SU-DHL-6 (cell line): ENCODE measurements around the gene UQCC2.

ENCODE experiments used
- H2AFZ ChIP-seq: fragments of 200-600 bp; sonication (generic); 2 replicates; pipeline ENCODE4 v1.6.1; 2014; ENCODE audit warnings: low read depth, mild to moderate bottlenecking, moderate library complexity, mixed read lengths, antibody characterized with exemption, low read length; ENCODE audit not compliant: severe bottlenecking
- H3F3A ChIP-seq: fragments of 200-600 bp; shearing (Covaris generic); 2 replicates; pipeline ENCODE4 v1.6.0; 2016; ENCODE audit warnings: antibody characterized with exemption, mild to moderate bottlenecking; ENCODE audit not compliant: insufficient read depth
- H3K27ac ChIP-seq: fragments of 200-600 bp; sonication (generic); 2 replicates; pipeline ENCODE4 v1.5.1; 2016; ENCODE audit warnings: low read depth, mild to moderate bottlenecking, low read length, moderate library complexity, mixed read lengths
- H3K27me3 ChIP-seq: fragments of 200-600 bp; sonication (generic), shearing (Covaris generic); 2 replicates; pipeline ENCODE4 v1.6.0; 2014; ENCODE audit warnings: mild to moderate bottlenecking, low read length
- H3K36me3 ChIP-seq: fragments of 200-600 bp; sonication (generic); 2 replicates; pipeline ENCODE4 v1.6.1; 2014; ENCODE audit warnings: mild to moderate bottlenecking, low read length, mixed read lengths
- H3K4me2 ChIP-seq: fragments of 300-600, 200-600 bp; shearing (Covaris generic), sonication (generic); 2 replicates; pipeline ENCODE4 v1.6.0; 2014; ENCODE audit warnings: low read length, low read depth, mild to moderate bottlenecking; ENCODE audit not compliant: poor library complexity, severe bottlenecking
- H3K4me3 ChIP-seq: fragments of 200-600 bp; sonication (generic); 2 replicates; pipeline ENCODE4 v1.5.1; 2014; ENCODE audit warnings: antibody characterized with exemption, low read length, mild to moderate bottlenecking, mixed read lengths; ENCODE audit not compliant: insufficient read depth, poor library complexity, severe bottlenecking
- H3K79me2 ChIP-seq: fragments of 200-600 bp; sonication (generic); 2 replicates; pipeline ENCODE4 v1.6.1; 2014; ENCODE audit warnings: mild to moderate bottlenecking, low read length, moderate library complexity; ENCODE audit not compliant: insufficient read depth
- H3K9ac ChIP-seq: fragments of 200-600 bp; sonication (generic); 2 replicates; pipeline ENCODE4 v1.7.0; 2014; ENCODE audit warnings: mild to moderate bottlenecking, low read length
- H3K9me2 ChIP-seq: fragments of 200-600 bp; sonication (generic); replicated peaks from 2 replicates; pipeline ENCODE4 v1.6.1; 2014; ENCODE audit warnings: low read length; ENCODE audit not compliant: insufficient read depth
- H3K9me3 ChIP-seq: fragments of 200-600 bp; sonication (generic); 2 replicates; pipeline ENCODE4 v1.6.1; 2014; ENCODE audit warnings: low read length, mixed read lengths; ENCODE audit not compliant: insufficient read depth
- H4K20me1 ChIP-seq: fragments of 200-600 bp; sonication (generic); 2 replicates; pipeline ENCODE4 v1.6.1; 2014; ENCODE audit warnings: low read depth, mild to moderate bottlenecking, antibody characterized with exemption, low read length, moderate library complexity, mixed read lengths
- CTCF ChIP-seq: fragments of 200-600 bp; sonication (generic); IDR thresholded peaks from one replicate; pipeline ENCODE4 v1.5.1; 2017; ENCODE audit warnings: antibody characterized with exemption, mild to moderate bottlenecking, low read length, moderate library complexity; ENCODE audit not compliant: insufficient read depth, poor library complexity, severe bottlenecking
- EZH2phosphoT487 ChIP-seq: fragments of 200-600 bp; sonication (generic), shearing (Covaris generic); conservative IDR thresholded peaks from 2 replicates; pipeline ENCODE4 v1.6.1; 2018; ENCODE audit warnings: mild to moderate bottlenecking, antibody characterized with exemption, low read length, moderate library complexity, mixed read lengths

Gene UQCC2

GRCh38 chr6:33748841-33749240, 37.3 kb upstream of the UQCC2 start:
- H2AFZ ChIP-seq = no peak overlapping the region
- H3K4me3 ChIP-seq = no peak overlapping the region
- no peak overlapping the region for H3K27ac ChIP-seq
- no peaks in the 10 kb centered on the region for H3K36me3 ChIP-seq
- TF ChIP-seq CTCF (no peak), EZH2phosphoT487 (no peak)
- no peaks in the 10 kb centered on the region for H3F3A ChIP-seq
- H3K9me3 ChIP-seq = no peaks in the 10 kb centered on the region
- H3K4me2 ChIP-seq = no peak overlapping the region
- no peaks in the 10 kb centered on the region for H3K27me3 ChIP-seq
- no peaks in the 10 kb centered on the region for H3K9me2 ChIP-seq
- no peaks in the 10 kb centered on the region; the same call in 1 of the 2 replicates for H4K20me1 ChIP-seq
- no peaks in the 10 kb centered on the region for H3K79me2 ChIP-seq
- H3K9ac ChIP-seq = no peak overlapping the region

GRCh38 chr6:33747823-33748222, 36.3 kb upstream of the UQCC2 start:
- H3K9me2 ChIP-seq = no peaks in the 10 kb centered on the region
- no peaks in the 10 kb centered on the region for H3K9me3 ChIP-seq
- no peaks in the 10 kb centered on the region for H3K27me3 ChIP-seq
- H3K4me3 ChIP-seq = no peak overlapping the region
- H4K20me1 ChIP-seq = no peaks in the 10 kb centered on the region; the same call in 1 of the 2 replicates
- H3F3A ChIP-seq = no peaks in the 10 kb centered on the region
- TF ChIP-seq CTCF = no peak
- no peak overlapping the region for H3K4me2 ChIP-seq
- H3K27ac ChIP-seq = no peak overlapping the region
- no peak overlapping the region for H3K9ac ChIP-seq
- H3K79me2 ChIP-seq = no peaks in the 10 kb centered on the region
- no peaks in the 10 kb centered on the region for H3K36me3 ChIP-seq
- no peak overlapping the region for H2AFZ ChIP-seq

DNA sequence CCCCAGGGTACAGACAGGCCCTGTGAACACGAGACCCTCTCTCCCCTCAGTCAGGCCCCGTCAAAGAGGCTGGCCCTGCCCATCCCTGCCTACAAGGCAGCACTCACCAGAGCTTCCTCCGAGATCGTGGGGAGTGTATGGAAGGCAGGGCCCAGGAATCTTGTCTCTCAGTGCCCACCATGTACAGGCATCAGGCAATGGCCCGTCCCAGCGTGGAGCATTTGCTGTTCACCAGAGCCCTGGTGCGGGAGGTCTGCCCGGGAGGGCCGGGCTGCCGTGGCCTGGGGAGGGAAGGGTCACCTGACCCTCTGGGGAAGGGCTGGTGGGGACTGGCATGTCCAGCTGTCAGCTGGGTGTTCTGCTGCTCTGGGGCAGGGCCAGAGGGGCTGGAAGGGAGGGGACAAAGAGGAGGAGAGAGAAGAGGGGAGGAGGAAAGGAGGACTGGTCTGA, 35.2 kb upstream of the UQCC2 start, which contains the start of gene IP6K3:
TSS of gene IP6K3 (minus strand) at position 255 of the 450 bp plus-strand sequence. CDS start 11,429 bp downstream, outside the sequence.
- no peak within 1 kb of the TSS for H3K4me3 ChIP-seq
- H3K27me3 ChIP-seq = no peaks in the 10 kb centered on the region
- H3K9ac ChIP-seq = no peak within 1 kb of the TSS
- H2AFZ ChIP-seq = no peak within 1 kb of the TSS
- no peaks in the 10 kb centered on the region; the same call in 1 of the 2 replicates for H4K20me1 ChIP-seq
- no peak within 1 kb of the TSS for H3K4me2 ChIP-seq
- no peaks in the 10 kb centered on the region for H3K36me3 ChIP-seq
- no peaks in the 10 kb centered on the region for H3K79me2 ChIP-seq
- H3F3A ChIP-seq = no peaks in the 10 kb centered on the region
- no peaks in the 10 kb centered on the region for H3K9me3 ChIP-seq
- no peak within 1 kb of the TSS for H3K27ac ChIP-seq
- no peaks in the 10 kb centered on the region for H3K9me2 ChIP-seq
- no peak for TF ChIP-seq EZH2phosphoT487
- no peak for TF ChIP-seq CTCF
